Neural progenitor cell (in vitro differentiated cells): Measurements from ENCODE around the gene HEXD.

Experiments used
- CTCF ChIP-seq: fragments of 200-600 bp; sonication (generic); IDR thresholded peaks from 2 replicates; pipeline ENCODE4 v1.5.1; 2017; ENCODE audit warnings: antibody characterized with exemption, mild to moderate bottlenecking
- EZH2phosphoT487 ChIP-seq: fragments of 200-600 bp; sonication (generic); IDR thresholded peaks from 2 replicates; pipeline ENCODE4 v1.6.1; 2017; ENCODE audit warnings: antibody characterized with exemption

DNA sequence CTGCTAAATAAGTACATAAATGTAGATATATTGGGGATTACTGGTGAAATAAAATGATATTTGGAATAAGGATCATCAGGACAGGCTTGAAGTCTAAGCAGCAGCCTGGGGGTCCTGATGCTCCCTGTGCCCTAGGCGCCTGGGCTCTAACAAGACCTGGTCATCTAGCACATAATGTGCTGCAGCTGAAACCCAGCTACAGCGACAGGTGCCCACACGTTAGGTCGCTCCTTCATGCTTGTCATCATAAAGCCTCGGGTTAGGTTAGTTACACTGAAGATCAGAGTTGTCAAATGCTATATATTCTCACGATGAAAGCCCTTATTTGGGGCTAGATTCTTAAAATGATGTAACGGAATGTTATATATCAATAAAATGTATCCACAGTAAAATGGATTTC is 51.9 kb downstream of the HEXD start:
- TF ChIP-seq CTCF (no peak), EZH2phosphoT487 (no peak)
